Esophagus squamous epithelium (tissue), 4 donors: ENCODE results near the gene RASGEF1C.

Experiments
- POLR2A ChIP-seq, 4 donors: fragments of 450-650 bp; IDR thresholded peaks; one replicate each; pipeline ENCODE4 v1.6.1; 2017; ENCODE audit warnings: antibody characterized with exemption in 4 of 4, mild to moderate bottlenecking in 4 of 4, moderate library complexity in 3 of 4
- TF ChIP-seq, protein P1 (sequence below), 6 experiments: fragments of 450-650 bp in 4 of 6; fragments of 200-600 bp in 2 of 6; sonication (generic) in 2 of 6; IDR thresholded peaks; one replicate each; pipeline ENCODE4 v1.5.1; 2016 to 2019; ENCODE audit warnings: antibody characterized with exemption in 6 of 6, mild to moderate bottlenecking in 4 of 6, moderate library complexity in 4 of 6

GRCh38 chr5:180060192-180060591 lies 148.8 kb downstream of the RASGEF1C start:
- TF ChIP-seq, protein P1, sequence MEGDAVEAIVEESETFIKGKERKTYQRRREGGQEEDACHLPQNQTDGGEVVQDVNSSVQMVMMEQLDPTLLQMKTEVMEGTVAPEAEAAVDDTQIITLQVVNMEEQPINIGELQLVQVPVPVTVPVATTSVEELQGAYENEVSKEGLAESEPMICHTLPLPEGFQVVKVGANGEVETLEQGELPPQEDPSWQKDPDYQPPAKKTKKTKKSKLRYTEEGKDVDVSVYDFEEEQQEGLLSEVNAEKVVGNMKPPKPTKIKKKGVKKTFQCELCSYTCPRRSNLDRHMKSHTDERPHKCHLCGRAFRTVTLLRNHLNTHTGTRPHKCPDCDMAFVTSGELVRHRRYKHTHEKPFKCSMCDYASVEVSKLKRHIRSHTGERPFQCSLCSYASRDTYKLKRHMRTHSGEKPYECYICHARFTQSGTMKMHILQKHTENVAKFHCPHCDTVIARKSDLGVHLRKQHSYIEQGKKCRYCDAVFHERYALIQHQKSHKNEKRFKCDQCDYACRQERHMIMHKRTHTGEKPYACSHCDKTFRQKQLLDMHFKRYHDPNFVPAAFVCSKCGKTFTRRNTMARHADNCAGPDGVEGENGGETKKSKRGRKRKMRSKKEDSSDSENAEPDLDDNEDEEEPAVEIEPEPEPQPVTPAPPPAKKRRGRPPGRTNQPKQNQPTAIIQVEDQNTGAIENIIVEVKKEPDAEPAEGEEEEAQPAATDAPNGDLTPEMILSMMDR (IDR thresholded peaks at IDR 0.05), result no peak
- TF ChIP-seq POLR2A (IDR thresholded peaks at IDR 0.05), result no peak
